ENCODE measurements around the gene EYS.
A peak's percentile ranks its signal among the peaks of the same experiment; 100 is the strongest.

EYS gene

GRCh38 chr6:64141680-64142079 is 1565.3 kb downstream of the EYS start:
- no peak for ATAC-seq
- TF ChIP-seq ZC3H10 (CRISPR knock-in tag; IDR thresholded peaks at IDR 0.05), result no peak
- TF ChIP-seq TOX (CRISPR knock-in tag; IDR thresholded peaks at IDR 0.05; ENCODE audit: borderline replicate concordance), result no peak
- no peak for TF ChIP-seq BACH2 (CRISPR knock-in tag; IDR thresholded peaks at IDR 0.05; ENCODE audit: borderline replicate concordance)
- no peak for TF ChIP-seq TCF4 (CRISPR knock-in tag; IDR thresholded peaks at IDR 0.05; ENCODE audit: borderline replicate concordance)
- TF ChIP-seq TSHZ2 (CRISPR knock-in tag; IDR thresholded peaks at IDR 0.05), result no peak
- TF ChIP-seq ZFP30 (CRISPR knock-in tag; IDR thresholded peaks at IDR 0.05), result no peak
- TF ChIP-seq CSDC2 (CRISPR knock-in tag; IDR thresholded peaks at IDR 0.05), result no peak
- TF ChIP-seq ARNTL (CRISPR knock-in tag; IDR thresholded peaks at IDR 0.05; ENCODE audit: borderline replicate concordance, low read depth), result no peak
- TF ChIP-seq ESRRG (CRISPR knock-in tag; IDR thresholded peaks at IDR 0.05), result no peak
- no peak for TF ChIP-seq ZFP3 (CRISPR knock-in tag; IDR thresholded peaks at IDR 0.05)
- TF ChIP-seq PATZ1 (CRISPR knock-in tag; IDR thresholded peaks at IDR 0.05; ENCODE audit: borderline replicate concordance), result no peak
- no peak for TF ChIP-seq PPARA (CRISPR knock-in tag; IDR thresholded peaks at IDR 0.05; ENCODE audit: borderline replicate concordance)
- TF ChIP-seq ZNF8 (CRISPR knock-in tag; IDR thresholded peaks at IDR 0.05), result no peak
- no peak for TF ChIP-seq OSR1 (CRISPR knock-in tag; IDR thresholded peaks at IDR 0.05)
- TF ChIP-seq RARB (CRISPR knock-in tag; IDR thresholded peaks at IDR 0.05), result no peak

- no peak for ATAC-seq
- TF ChIP-seq PPARA (CRISPR knock-in tag; IDR thresholded peaks at IDR 0.05; ENCODE audit: borderline replicate concordance) (no peak), ZNF70 (CRISPR knock-in tag; IDR thresholded peaks at IDR 0.05) (no peak), GLIS3 (CRISPR knock-in tag; IDR thresholded peaks at IDR 0.05) (no peak), CSRNP3 (CRISPR knock-in tag; IDR thresholded peaks at IDR 0.05) (no peak), RARB (CRISPR knock-in tag; IDR thresholded peaks at IDR 0.05) (no peak), TOX (CRISPR knock-in tag; IDR thresholded peaks at IDR 0.05; ENCODE audit: borderline replicate concordance) (no peak), ISL1 (CRISPR knock-in tag; IDR thresholded peaks at IDR 0.05) (no peak), ARNTL (CRISPR knock-in tag; IDR thresholded peaks at IDR 0.05; ENCODE audit: borderline replicate concordance, low read depth) (no peak), ZFP30 (CRISPR knock-in tag; IDR thresholded peaks at IDR 0.05) (no peak)
These were observed 1578.6 kb downstream of the EYS start for GRCh38 chr6:64128301-64129024.

- peak; percentile 24; the same call in 1 of the 2 replicates for TF ChIP-seq ISL1 (CRISPR knock-in tag; IDR thresholded peaks at IDR 0.05)
- TF ChIP-seq CREB5 (CRISPR knock-in tag; IDR thresholded peaks at IDR 0.05; ENCODE audit: low read depth), result no peak
- ATAC-seq, result peak; percentile 82
These were observed 1583.0 kb downstream of the EYS start for GRCh38 chr6:64123761-64124633.

Measured in SK-N-SH treated with all-trans-retinoic acid at 6 μM for 48 hours (cell line).